GM12878 (cell line): ENCODE results near the gene SOX12. TPM values are rescaled to one million over a fixed set of nuclear protein-coding genes. Genes with fewer than 3 reads are reported as not detected.

ENCODE experiments used
- ATAC-seq: fragments of 200-7000 bp; cut with Tn5 transposase; 3 replicates; pipeline ENCODE4 v1.9.1; 2020; ENCODE audit warnings: mild to moderate bottlenecking, moderate library complexity
- BruUV-seq: library from RNA; stranded (reverse); fragments of 400-500 nt; replicated peaks from 2 replicates; lab custom pipeline; 2021; lab: Mats Ljungman, UMichigan
- CTCF ChIA-PET: fragments of 300-600 bp; sonication (Branson Sonifier 250); formaldehyde crosslinking; extraction: SDS; loops from one replicate; lab custom pipeline; 2021; ENCODE audit warnings: inconsistent platforms; lab: Yijun Ruan, JAX
- POLR2A ChIA-PET: fragments of 350-600 bp; formaldehyde crosslinking; extraction: SDS; loops from one replicate; lab custom pipeline; 2021; ENCODE audit warnings: inconsistent platforms; lab: Charles Lee
- RAD21 ChIA-PET: fragments of 300-600 bp; sonication (Branson Sonifier 250); formaldehyde crosslinking; loops from one replicate; lab custom pipeline; 2023; ENCODE audit warnings: antibody characterized with exemption; ENCODE audit not compliant: unreplicated experiment; lab: Charles Lee
- SMC1A ChIA-PET: fragments of 300-600 bp; sonication (Branson Sonifier 250); formaldehyde crosslinking; loops from one replicate; lab custom pipeline; 2023; ENCODE audit not compliant: unreplicated experiment, uncharacterized antibody; lab: Charles Lee
- DNase-seq: peaks from one replicate; pipeline ENCODE4 v3.0.0-alpha.2; 2011; ENCODE audit warnings: low read depth, low spot score
- FAIRE-seq: peaks from 3 replicates; lab custom pipeline; 2011; peaks lifted over from hg19 to GRCh38; lab: Jason Lieb, UNC
- H2AFZ ChIP-seq: 2 replicates; pipeline ENCODE4 v1.6.0; 2011; ENCODE audit warnings: low read depth, low read length, control low read depth; ENCODE audit not compliant: control insufficient read depth
- H3K27ac ChIP-seq: 2 replicates; pipeline ENCODE4 v1.5.1; 2011; ENCODE audit warnings: control low read depth; ENCODE audit not compliant: control insufficient read depth, insufficient read depth
- H3K27me3 ChIP-seq, 2 experiments: replicated peaks in 1 of 2; 2 replicates each; pipeline versions ENCODE4 v1.6.0 to v1.6.1; 2011; ENCODE audit warnings: low read length in 1 of 2; ENCODE audit not compliant: control insufficient read depth in 2 of 2, insufficient read depth in 2 of 2
- H3K36me3 ChIP-seq, 2 experiments: 2 replicates each; pipeline ENCODE4 v1.5.1; 2011; ENCODE audit warnings: low read length in 1 of 2; ENCODE audit not compliant: control insufficient read depth in 2 of 2, insufficient read depth in 2 of 2
- H3K4me1 ChIP-seq: 2 replicates; pipeline ENCODE4 v1.6.1; 2011; ENCODE audit warnings: mild to moderate bottlenecking, low read length, moderate library complexity, mixed read lengths; ENCODE audit not compliant: control insufficient read depth, insufficient read depth
- H3K4me2 ChIP-seq: 2 replicates; pipeline ENCODE4 v1.6.0; 2011; ENCODE audit warnings: control low read depth; ENCODE audit not compliant: control insufficient read depth, insufficient read depth
- H3K4me3 ChIP-seq: fragments of 200-600 bp; sonication (generic); 2 replicates; pipeline ENCODE4 v1.5.1; 2016
- H3K79me2 ChIP-seq: 2 replicates; pipeline ENCODE4 v1.6.0; 2011; ENCODE audit warnings: low read length; ENCODE audit not compliant: control insufficient read depth, insufficient read depth
- H3K9ac ChIP-seq: 2 replicates; pipeline ENCODE4 v1.8.0; 2011; ENCODE audit warnings: low read length, control low read depth, mixed read lengths; ENCODE audit not compliant: control insufficient read depth, insufficient read depth
- H3K9me3 ChIP-seq: replicated peaks from 3 replicates; pipeline ENCODE4 v1.5.1; 2011; ENCODE audit warnings: mild to moderate bottlenecking, low read length; ENCODE audit not compliant: control insufficient read depth, insufficient read depth
- H4K20me1 ChIP-seq: 2 replicates; pipeline ENCODE4 v1.6.0; 2011; ENCODE audit not compliant: control insufficient read depth, insufficient read depth
- CHD4 ChIP-seq: fragments of 200-600 bp; sonication (generic); IDR thresholded peaks from 2 replicates; pipeline ENCODE4 v1.6.1; 2016; ENCODE audit warnings: mild to moderate bottlenecking
- EGR1 ChIP-seq, 2 experiments: IDR thresholded peaks; 1 replicate in 1 of 2; 2 replicates in 1 of 2; pipeline ENCODE4 v1.6.1; 2011 to 2012; ENCODE audit warnings: low read depth in 2 of 2, low read length in 2 of 2, borderline replicate concordance in 1 of 2, mild to moderate bottlenecking in 1 of 2, moderate library complexity in 1 of 2
- ESRRA ChIP-seq: IDR thresholded peaks from 2 replicates; pipeline ENCODE4 v1.6.1; 2012; ENCODE audit warnings: mild to moderate bottlenecking, low read length, improper control_type of control experiment
- NFYA ChIP-seq: IDR thresholded peaks from 2 replicates; pipeline ENCODE4 v1.6.1; 2011; ENCODE audit warnings: low read depth, mild to moderate bottlenecking, low read length, improper control_type of control experiment, borderline replicate concordance
- YBX1 ChIP-seq: fragments of 450-650 bp; IDR thresholded peaks from 2 replicates; pipeline ENCODE4 v1.6.1; 2016; ENCODE audit warnings: antibody characterized with exemption
- WGBS: methylation state at CpG from one replicate; pipeline ENCODE4 v1.1.6; 2016; ENCODE audit warnings: low lambda C conversion rate; ENCODE audit not compliant: insufficient replicate concordance, insufficient coverage; ENCODE audit errors: missing lambda C conversion rate; 5-methylcytosine and 5-hydroxymethylcytosine counted together
- in situ Hi-C: fragments of 300-500 bp; cut with MboI; formaldehyde crosslinking; loops from 9 replicates; pipeline ENCODE4 v1.14.3; 2018; ENCODE audit warnings: mixed read lengths
- intact Hi-C: fragments of 100-400 bp; cut with micrococcal nuclease; formaldehyde crosslinking; loops from one replicate; pipeline ENCODE4 v1.14.2; 2022; ENCODE audit not compliant: unreplicated experiment
- polyA plus RNA-seq, 11 experiments: library from polyadenylated mRNA; depleted of rRNA in 4 of 11; unstranded in 6 of 11; stranded (reverse) in 5 of 11; fragments of >200 nt; fragmentation: Nextera tagmentation in 4 of 11; fragmentation: Illumina TruSeq in 1 of 11; extraction: Ambion mirVana in 4 of 11; extraction: Trizol in 1 of 11; gene quantifications; 1 replicate in 1 of 11; 2 replicates in 10 of 11; pipeline versions ENCODE4 v1.2.1 to v1.2.3, GENCODE V29; 2011 to 2016; ENCODE audit warnings: inconsistent platforms in 2 of 11, missing spikeins in 2 of 11, low read depth in 1 of 11
- total RNA-seq, 4 experiments: library from RNA; depleted of rRNA in 3 of 4; stranded (reverse); fragments of >200 nt in 3 of 4; fragmentation: Illumina TruSeq in 1 of 4; extraction: Trizol in 1 of 4; gene quantifications; 2 replicates each; pipeline versions ENCODE4 v1.2.1 to v1.2.3, GENCODE V29; 2013 to 2021

The SOX12 gene
- total and polyA plus RNA-seq, 10 of the 15 experiments (the other 5 are each of a cell fraction or from before 2014, with no cell fraction given), result 0.50 to 17.9 (median 1.4) TPM

DNA sequence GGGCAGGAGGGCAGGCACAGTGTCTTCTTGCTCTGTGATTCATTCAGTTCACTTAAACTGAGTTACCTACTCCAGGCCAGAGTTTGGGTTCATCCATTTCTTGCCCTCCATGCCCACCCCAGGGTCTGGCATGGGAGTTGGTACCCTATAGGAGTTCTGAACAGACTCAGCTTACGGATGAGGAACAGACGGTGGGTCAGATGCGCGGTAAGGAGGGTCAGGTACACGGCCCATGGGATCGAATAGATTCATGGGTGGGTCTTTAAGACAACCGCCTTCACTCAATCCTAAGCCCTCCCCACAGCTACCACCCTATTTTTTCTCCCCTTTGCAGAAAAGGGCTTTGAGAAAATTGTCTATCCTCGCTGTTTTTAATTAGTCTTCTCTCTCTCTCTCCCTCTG, 42.1 kb downstream of the SOX12 start:
- DNase-seq (no peak), ATAC-seq (no peak), FAIRE-seq (no peak)
- 82% methylated on average over 8 of the region's 8 CpGs for WGBS
- CTCF ChIA-PET, result no interaction called here
- Histone ChIP-seq H3K4me3 (no peak overlapping the region), H3K27me3 (no peaks in the 10 kb centered on the region), H3K9me3 (no peaks in the 10 kb centered on the region), H3K9ac (no peak overlapping the region), H4K20me1 (no peaks in the 10 kb centered on the region), H3K4me1 (peaks cover 10% of the 10 kb centered on the region), H3K27ac (no peak overlapping the region), H3K79me2 (no peaks in the 10 kb centered on the region), H3K4me2 (no peak overlapping the region), H3K36me3 (no peaks in the 10 kb centered on the region), H2AFZ (no peak overlapping the region)
- RAD21 ChIA-PET, result no interaction called here
- intact Hi-C loops (no loop called here), in situ Hi-C loops (no loop called here)
- TF ChIP-seq CHD4, result no peak
- TF ChIP-seq EGR1 (IDR thresholded peaks at IDR 0.05; ENCODE audit: borderline replicate concordance in 1 of 2, low read depth in 2 of 2, low read length in 2 of 2), result no peak
- TF ChIP-seq NFYA, result no peak
- TF ChIP-seq YBX1, result no peak
- POLR2A ChIA-PET, result no interaction called here
- SMC1A ChIA-PET, result no interaction called here
- no TSS peak for BruUV-seq

DNA sequence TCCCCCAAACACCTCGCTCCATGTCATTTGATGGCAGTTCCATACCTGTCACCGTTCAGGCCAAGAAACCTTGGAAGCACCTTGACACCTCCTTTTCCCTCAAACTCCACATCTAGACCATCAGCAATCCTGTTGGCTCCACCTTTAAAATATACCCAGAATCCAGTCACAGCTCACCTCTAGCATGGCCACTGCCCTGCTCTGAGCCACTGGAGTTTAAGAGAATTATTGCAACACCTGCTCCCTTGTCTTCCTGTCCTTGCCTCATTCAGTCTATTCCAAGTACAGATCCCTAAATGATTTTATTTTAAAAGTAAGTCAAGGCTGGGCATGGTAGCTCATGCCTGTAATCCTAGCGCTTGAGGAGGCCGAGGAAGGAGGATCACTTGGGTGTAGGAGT, 43.6 kb downstream of the SOX12 start:
- ATAC-seq, result no peak
- no peak overlapping the region for H2AFZ ChIP-seq
- H3K36me3 ChIP-seq, result no peaks in the 10 kb centered on the region
- TF ChIP-seq ESRRA, result no peak
- TF ChIP-seq, all 136 proteins: peak for 0
- Histone ChIP-seq H3K27me3 (no peaks in the 10 kb centered on the region), H3K27ac (no peak overlapping the region), H3K4me3 (no peak overlapping the region), H3K4me2 (no peak overlapping the region), H3K9ac (no peak overlapping the region), H4K20me1 (no peaks in the 10 kb centered on the region), H3K9me3 (no peaks in the 10 kb centered on the region), H3K79me2 (no peaks in the 10 kb centered on the region), H3K4me1 (peaks cover 11% of the 10 kb centered on the region)
- intact Hi-C loops (no loop called here), in situ Hi-C loops (no loop called here)
- ChIA-PET SMC1A (interaction anchor here (1.3 kb wide), 1 partner anchor 109 kb away, joined by 3 read pairs; no protein-coding TSS in a partner anchor), RAD21 (no interaction called here), POLR2A (no interaction called here), CTCF (interaction anchor here (1.3 kb wide), 1 partner anchor 23 kb away, joined by 4 read pairs; no protein-coding TSS in a partner anchor)
- 94% methylated on average over 4 of the region's 4 CpGs for WGBS
- FAIRE-seq, result no peak
- BruUV-seq, result no TSS peak
- no peak for DNase-seq
